ENCODE measurements around the gene ABLIM3. TPM values are rescaled to one million over a fixed set of nuclear protein-coding genes. Genes with fewer than 3 reads are reported as not detected.
"Not testable (repeated sequence)": the region's sequence is repeated elsewhere in the genome, so short reads cannot be mapped to it uniquely, and the experiment has no call there.

The ABLIM3 gene
- total RNA-seq, 1 experiment from 2014 or later = not detected

DNA sequence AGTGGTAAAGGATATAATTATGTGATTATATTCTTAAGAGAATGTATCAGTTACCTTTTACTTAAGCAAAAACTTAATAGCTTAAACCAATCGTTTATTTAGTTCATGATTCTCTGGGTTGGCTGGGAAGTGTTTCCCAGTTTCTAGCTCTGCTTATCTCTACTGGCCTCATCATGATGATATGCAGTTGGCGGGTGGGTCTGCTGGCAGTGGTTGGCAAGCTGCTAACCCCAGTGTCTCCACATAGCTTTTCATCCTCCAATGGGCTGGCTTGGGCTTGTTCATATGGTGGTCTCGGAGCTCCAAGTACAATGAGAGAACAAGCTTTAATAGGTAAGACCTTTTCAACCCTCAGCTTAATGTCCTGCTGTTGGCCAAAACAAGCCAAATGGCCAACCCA, 43.8 kb downstream of the ABLIM3 start:
- TF ChIP-seq CTCF (IDR thresholded peaks at IDR 0.05; ENCODE audit: insufficient read depth in 1 of 2, low read depth in 1 of 2, low read length in 1 of 2, severe bottlenecking in 1 of 2, unreplicated experiment in 1 of 2) = no peak
- no peaks in the 10 kb centered on the region for H3K36me3 ChIP-seq (ENCODE audit: control insufficient read depth, insufficient read depth, low read length)
- intact Hi-C loops (cut with micrococcal nuclease; ENCODE audit: unreplicated experiment) = no loop called here
- H3K27me3 ChIP-seq (replicated peaks; ENCODE audit: control insufficient read depth, insufficient read depth, low read length) = no peaks in the 10 kb centered on the region
- H3K4me3 ChIP-seq (ENCODE audit: low read depth, low read length) = no peak overlapping the region
- no peak for DNase-seq
- no peaks in the 10 kb centered on the region for H3K9me3 Mint-ChIP-seq (ENCODE audit: unreplicated experiment)
- H3K4me1 Mint-ChIP-seq (ENCODE audit: low read depth, unreplicated experiment) = peaks cover 7% of the 10 kb centered on the region
- H3K27ac Mint-ChIP-seq (ENCODE audit: unreplicated experiment) = no peak overlapping the region
- no peaks in the 10 kb centered on the region for H3K36me3 Mint-ChIP-seq (ENCODE audit: insufficient read depth, unreplicated experiment)
- H3K4me1 ChIP-seq = peaks cover 3% of the 10 kb centered on the region; the same call in 1 of the 2 replicates
- BruUV-seq (replicated peaks) = no TSS peak
- H3K27me3 Mint-ChIP-seq (ENCODE audit: insufficient read depth, unreplicated experiment) = peaks cover 9% of the 10 kb centered on the region
- ChIA-PET POLR2A (no interaction called here), CTCF (no interaction called here)
- H3K9me3 ChIP-seq = no peaks in the 10 kb centered on the region
- no peak overlapping the region for H3K4me3 Mint-ChIP-seq (ENCODE audit: unreplicated experiment)

GRCh38 chr5:149186506-149186905, 45.2 kb downstream of the ABLIM3 start:
- CTCF ChIA-PET = no interaction called here
- no peak for DNase-seq
- Histone ChIP-seq H3K36me3 (ENCODE audit: control insufficient read depth, insufficient read depth, low read length) (no peaks in the 10 kb centered on the region), H3K27me3 (replicated peaks; ENCODE audit: control insufficient read depth, insufficient read depth, low read length) (no peaks in the 10 kb centered on the region), H3K4me1 (peaks cover 3% of the 10 kb centered on the region; the same call in 1 of the 2 replicates), H3K9me3 (no peaks in the 10 kb centered on the region), H3K4me3 (ENCODE audit: low read depth, low read length) (no peak overlapping the region)
- H3K4me3 Mint-ChIP-seq (ENCODE audit: unreplicated experiment) = no peak overlapping the region
- intact Hi-C loops (cut with micrococcal nuclease; ENCODE audit: unreplicated experiment) = no loop called here
- no peaks in the 10 kb centered on the region for H3K36me3 Mint-ChIP-seq (ENCODE audit: insufficient read depth, unreplicated experiment)
- peaks cover 7% of the 10 kb centered on the region for H3K27me3 Mint-ChIP-seq (ENCODE audit: insufficient read depth, unreplicated experiment)
- no peak overlapping the region for H3K27ac Mint-ChIP-seq (ENCODE audit: unreplicated experiment)
- H3K9me3 Mint-ChIP-seq (ENCODE audit: unreplicated experiment) = no peaks in the 10 kb centered on the region
- POLR2A ChIA-PET = no interaction called here
- no TSS peak for BruUV-seq (replicated peaks)
- TF ChIP-seq CTCF (IDR thresholded peaks at IDR 0.05; ENCODE audit: insufficient read depth in 1 of 2, low read depth in 1 of 2, low read length in 1 of 2, severe bottlenecking in 1 of 2, unreplicated experiment in 1 of 2) = no peak
- peaks cover 7% of the 10 kb centered on the region for H3K4me1 Mint-ChIP-seq (ENCODE audit: low read depth, unreplicated experiment)

- CTCF ChIA-PET; intact Hi-C loops (cut with micrococcal nuclease; ENCODE audit: unreplicated experiment); POLR2A ChIA-PET; H3K4me3 Mint-ChIP-seq (ENCODE audit: unreplicated experiment); H3K27me3 ChIP-seq (replicated peaks; ENCODE audit: control insufficient read depth, insufficient read depth, low read length); H3K36me3 Mint-ChIP-seq (ENCODE audit: insufficient read depth, unreplicated experiment); H3K36me3 ChIP-seq (ENCODE audit: control insufficient read depth, insufficient read depth, low read length); DNase-seq; H3K4me1 ChIP-seq; H3K9me3 Mint-ChIP-seq (ENCODE audit: unreplicated experiment); H3K9me3 ChIP-seq; H3K27me3 Mint-ChIP-seq (ENCODE audit: insufficient read depth, unreplicated experiment); H3K4me1 Mint-ChIP-seq (ENCODE audit: low read depth, unreplicated experiment); BruUV-seq (replicated peaks); H3K4me3 ChIP-seq (ENCODE audit: low read depth, low read length); H3K27ac Mint-ChIP-seq (ENCODE audit: unreplicated experiment): not testable (repeated sequence)
Measured at GRCh38 chr5:149187617-149188016, 46.3 kb downstream of the ABLIM3 start.

DNA sequence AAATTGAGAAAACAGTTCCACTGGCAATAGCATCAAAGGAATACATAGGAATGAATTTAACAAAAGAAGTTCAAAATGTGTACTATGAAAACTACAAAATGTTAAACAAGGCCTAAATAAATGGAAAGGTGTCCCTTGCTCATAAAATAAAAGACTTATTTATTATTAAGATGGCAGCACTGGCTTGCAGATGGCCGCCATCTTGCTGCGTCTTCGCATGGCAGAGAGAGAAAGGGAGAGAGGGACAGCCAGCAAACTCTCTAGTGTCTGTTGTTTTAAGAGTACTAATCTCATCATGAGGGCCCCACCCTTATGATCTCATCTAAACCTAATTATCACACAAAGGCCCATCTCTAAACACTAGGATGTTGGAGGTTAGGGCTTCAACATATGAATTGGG, 47.1 kb downstream of the ABLIM3 start:
- POLR2A ChIA-PET = no interaction called here
- BruUV-seq (replicated peaks) = no TSS peak
- no peak overlapping the region for H3K27ac Mint-ChIP-seq (ENCODE audit: unreplicated experiment)
- peaks cover 7% of the 10 kb centered on the region for H3K4me1 Mint-ChIP-seq (ENCODE audit: low read depth, unreplicated experiment)
- no peak for DNase-seq
- TF ChIP-seq CTCF (IDR thresholded peaks at IDR 0.05; ENCODE audit: insufficient read depth in 1 of 2, low read depth in 1 of 2, low read length in 1 of 2, severe bottlenecking in 1 of 2, unreplicated experiment in 1 of 2) = no peak
- H3K9me3 ChIP-seq = no peaks in the 10 kb centered on the region
- H3K27me3 ChIP-seq (replicated peaks; ENCODE audit: control insufficient read depth, insufficient read depth, low read length) = no peaks in the 10 kb centered on the region
- no peaks in the 10 kb centered on the region for H3K9me3 Mint-ChIP-seq (ENCODE audit: unreplicated experiment)
- CTCF ChIA-PET = no interaction called here
- peaks cover 3% of the 10 kb centered on the region; the same call in 1 of the 2 replicates for H3K4me1 ChIP-seq
- no peaks in the 10 kb centered on the region for H3K36me3 Mint-ChIP-seq (ENCODE audit: insufficient read depth, unreplicated experiment)
- no peak overlapping the region for H3K4me3 Mint-ChIP-seq (ENCODE audit: unreplicated experiment)
- H3K27me3 Mint-ChIP-seq (ENCODE audit: insufficient read depth, unreplicated experiment) = peaks cover 7% of the 10 kb centered on the region
- H3K4me3 ChIP-seq (ENCODE audit: low read depth, low read length) = no peak overlapping the region
- no peaks in the 10 kb centered on the region for H3K36me3 ChIP-seq (ENCODE audit: control insufficient read depth, insufficient read depth, low read length)
- intact Hi-C loops (cut with micrococcal nuclease; ENCODE audit: unreplicated experiment) = no loop called here

Measured in Caco-2 (cell line).